ENCODE measurements around the gene ZBTB44. TPM values are rescaled to one million over a fixed set of nuclear protein-coding genes. Genes with fewer than 3 reads are reported as not detected.

Gene ZBTB44
- total RNA-seq, 1 donor from 2014 or later: 26.1 TPM

- no peak for DNase-seq (ENCODE audit: low read depth in 2 of 2)
Measured at GRCh38 chr11:130178441-130179339, 136.0 kb downstream of the ZBTB44 start.

- no peak for DNase-seq (ENCODE audit: low read depth in 2 of 2)
Measured at GRCh38 chr11:130177782-130178181, 136.9 kb downstream of the ZBTB44 start.

Other genes starting within 250 kb of the ZBTB44 start
- 770 and 1,159 TPM in 2 replicates for gene APLP2, start 245.0 kb downstream of the ZBTB44 start, total RNA-seq
- under 0.01 and 0.13 TPM in 2 replicates for gene ST14, start 155.1 kb downstream of the ZBTB44 start, total RNA-seq
- gene ADAMTS8, start 113.7 kb upstream of the ZBTB44 start, total RNA-seq: not detected in 2 replicates
- gene ADAMTS15, start 133.7 kb upstream of the ZBTB44 start, total RNA-seq: 3.2 and 26.2 TPM in 2 replicates

Measured in dermis microvascular lymphatic vessel endothelial cell (primary cell).